GM19467 (cell line): ENCODE data around the gene ACTN3.
"Not testable (repeated sequence)": the region's sequence is repeated elsewhere in the genome, so short reads cannot be mapped to it uniquely, and the experiment has no call there.

Experiments used
- ATAC-seq: cut with Tn5 transposase; IDR thresholded peaks from one replicate; pipeline ENCODE4 v1.9.1; 2021; ENCODE audit warnings: mild to moderate bottlenecking, moderate library complexity; ENCODE audit not compliant: unreplicated experiment

Gene ACTN3

GRCh38 chr11:66562907-66563583, 16.3 kb downstream of the ACTN3 start:
- no peak for ATAC-seq

- no peak for ATAC-seq
Observed at GRCh38 chr11:66563832-66564231, 17.1 kb downstream of the ACTN3 start.

- ATAC-seq: no peak
Observed at GRCh38 chr11:66564538-66564937, 17.8 kb downstream of the ACTN3 start.

GRCh38 chr11:66564984-66565383, 18.3 kb downstream of the ACTN3 start:
- no peak for ATAC-seq

GRCh38 chr11:66566221-66566620, 19.5 kb downstream of the ACTN3 start:
- no peak for ATAC-seq

GRCh38 chr11:66567787-66568123, 21.1 kb downstream of the ACTN3 start:
- ATAC-seq: no peak

GRCh38 chr11:66568124-66568916, 21.6 kb downstream of the ACTN3 start, which contains the start of gene CTSF:
Gene CTSF, minus strand, starts transcription at chr11:66568606. Its CDS starts 120 bp downstream, at chr11:66568486.
- ATAC-seq: no peak

- ATAC-seq: no peak
Observed at GRCh38 chr11:66569076-66569475, 22.4 kb downstream of the ACTN3 start.

- no peak for ATAC-seq
Observed at GRCh38 chr11:66570079-66570849, 23.6 kb downstream of the ACTN3 start.

- no peak for ATAC-seq
Observed at GRCh38 chr11:66570850-66571180, 24.1 kb downstream of the ACTN3 start.

GRCh38 chr11:66579017-66579606, 32.4 kb downstream of the ACTN3 start:
- ATAC-seq: no peak

GRCh38 chr11:66580803-66581202, 34.1 kb downstream of the ACTN3 start:
- no peak for ATAC-seq

- ATAC-seq: no peak
Observed at GRCh38 chr11:66581261-66581660, 34.6 kb downstream of the ACTN3 start.

- ATAC-seq: not testable (repeated sequence)
Observed at GRCh38 chr11:66582565-66583147, 36.0 kb downstream of the ACTN3 start.

- not testable (repeated sequence) for ATAC-seq
Observed at GRCh38 chr11:66585447-66585846, 38.7 kb downstream of the ACTN3 start.

GRCh38 chr11:66586136-66586535, 39.4 kb downstream of the ACTN3 start:
- no peak for ATAC-seq

- not testable (repeated sequence) for ATAC-seq
Observed at GRCh38 chr11:66589315-66589714, 42.6 kb downstream of the ACTN3 start.

GRCh38 chr11:66589996-66590675, 43.4 kb downstream of the ACTN3 start:
- no peak for ATAC-seq

GRCh38 chr11:66591175-66591574, 44.5 kb downstream of the ACTN3 start:
- no peak for ATAC-seq
